Measurements from ENCODE around the gene TRMT112. TPM values are rescaled to one million over a fixed set of nuclear protein-coding genes. Genes with fewer than 3 reads are reported as not detected.

Gene TRMT112
- total RNA-seq, result 150 and 180 TPM in 2 replicates

DNA sequence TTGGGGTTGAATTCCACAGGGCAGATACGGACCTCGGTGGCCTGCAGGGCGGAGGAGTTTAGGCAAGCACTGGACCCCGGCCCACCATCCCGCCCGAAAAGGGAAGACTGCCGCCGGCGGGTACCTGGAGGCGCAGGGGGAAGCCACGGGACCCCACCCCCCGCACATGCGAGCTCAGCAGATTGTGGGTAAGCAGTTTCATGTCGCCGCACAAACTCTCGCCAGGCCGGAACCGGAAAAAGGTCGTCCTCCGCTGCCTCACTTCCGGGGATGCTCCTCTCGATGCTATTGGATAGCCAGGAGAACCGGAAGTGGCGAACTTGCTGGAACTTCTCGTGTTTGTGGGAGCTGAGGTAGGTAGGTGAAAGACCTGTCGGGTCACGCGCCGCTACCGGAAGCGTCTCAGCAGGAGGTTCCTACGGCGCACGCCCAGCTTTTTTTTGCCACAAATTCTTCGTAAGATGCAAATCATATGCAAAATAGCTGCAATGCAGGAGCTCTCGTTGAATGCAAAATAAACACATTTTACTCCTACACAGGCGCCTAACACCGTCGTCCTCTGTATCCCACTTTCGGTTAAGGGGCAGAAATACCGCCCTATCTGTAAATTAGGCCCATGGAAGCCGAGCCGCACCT, at the start of gene TRMT112:
TSS of gene TRMT112 (minus strand) at position 235 of the 636 bp plus-strand sequence. CDS start at position 202, 33 bp downstream.

GRCh38 chr11:64358907-64359711, 41.8 kb upstream of the TRMT112 start, which contains the start of gene RPS6KA4:
Gene RPS6KA4, plus strand, starts transcription at chr11:64359162. Its CDS starts 74 bp downstream, at chr11:64359236.

GRCh38 chr11:64339754-64340408, 22.5 kb upstream of the TRMT112 start, which contains the start of gene CCDC88B:
Gene CCDC88B, plus strand, starts transcription at chr11:64340204. Its CDS starts 63 bp downstream, at chr11:64340267.

DNA sequence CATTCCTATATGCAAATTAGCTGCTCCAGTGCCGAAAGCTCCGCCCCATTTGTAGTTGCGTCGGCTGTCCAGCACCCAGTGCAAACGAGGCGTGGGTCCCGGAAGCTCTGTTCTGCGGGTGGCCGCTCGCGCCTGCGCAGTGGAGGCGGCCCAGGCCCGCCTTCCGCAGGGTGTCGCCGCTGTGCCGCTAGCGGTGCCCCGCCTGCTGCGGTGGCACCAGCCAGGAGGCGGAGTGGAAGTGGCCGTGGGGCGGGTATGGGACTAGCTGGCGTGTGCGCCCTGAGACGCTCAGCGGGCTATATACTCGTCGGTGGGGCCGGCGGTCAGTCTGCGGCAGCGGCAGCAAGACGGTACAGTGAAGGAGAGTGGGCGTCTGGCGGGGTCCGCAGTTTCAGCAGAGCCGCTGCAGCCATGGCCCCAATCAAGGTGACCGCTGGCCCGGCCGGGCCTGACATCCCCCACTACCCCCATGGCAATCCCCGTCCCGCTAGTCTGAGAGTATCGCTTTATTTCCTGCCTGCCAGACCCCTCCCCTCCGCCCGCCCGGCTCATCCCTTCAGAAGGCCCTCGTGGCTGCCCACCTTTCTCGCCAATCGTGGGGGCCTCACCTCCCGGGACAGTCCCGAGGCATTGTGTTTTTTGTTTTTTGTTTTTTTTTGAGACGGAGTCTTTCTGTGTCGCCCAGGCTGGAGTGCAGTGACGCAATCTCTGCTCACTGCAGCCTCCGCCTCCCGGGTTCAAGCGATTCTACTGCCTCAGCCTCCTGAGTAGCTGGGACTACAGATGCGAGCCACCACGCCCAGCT, 804 bp upstream of the TRMT112 start, which contains the start of gene PRDX5:
TSS of gene PRDX5 (plus strand) at position 161 of the 805 bp plus-strand sequence. CDS start at position 256, 95 bp downstream.

DNA sequence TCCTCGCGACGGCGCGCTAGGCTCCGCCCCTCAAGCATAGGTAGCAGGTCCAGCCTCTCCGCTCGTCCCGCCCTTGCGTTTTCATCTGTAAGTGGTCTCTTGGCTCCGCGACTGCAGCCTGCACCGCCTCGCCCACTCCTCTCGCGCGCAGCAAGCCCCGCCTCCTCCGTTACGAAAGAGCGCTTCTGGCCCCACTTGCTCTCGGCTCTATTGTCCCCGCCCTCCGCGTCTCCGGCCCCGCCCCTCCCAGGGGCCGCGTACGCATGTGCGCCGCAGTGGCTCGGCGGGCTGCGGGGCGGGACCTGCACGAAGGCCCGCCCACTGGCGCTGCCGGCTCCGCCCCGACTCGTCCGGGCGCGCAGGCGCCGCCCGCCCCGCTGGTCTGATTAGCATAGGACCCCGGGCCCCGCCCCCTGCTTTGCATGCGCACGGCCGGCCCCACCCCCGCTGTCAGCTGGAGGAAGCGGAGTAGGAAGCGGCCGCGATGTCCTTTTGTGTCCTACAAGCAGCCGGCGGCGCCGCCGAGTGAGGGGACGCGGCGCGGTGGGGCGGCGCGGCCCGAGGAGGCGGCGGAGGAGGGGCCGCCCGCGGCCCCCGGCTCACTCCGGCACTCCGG, 12.2 kb downstream of the TRMT112 start, which contains the start of gene ESRRA:
TSS of gene ESRRA (plus strand) at position 450 of the 616 bp plus-strand sequence. CDS start 1,656 bp downstream, outside the sequence.

GRCh38 chr11:64299847-64300648, 17.3 kb downstream of the TRMT112 start, which contains the start of gene CATSPERZ:
Gene CATSPERZ, plus strand, starts transcription at chr11:64300358. Its CDS starts 53 bp downstream, at chr11:64300411.

DNA sequence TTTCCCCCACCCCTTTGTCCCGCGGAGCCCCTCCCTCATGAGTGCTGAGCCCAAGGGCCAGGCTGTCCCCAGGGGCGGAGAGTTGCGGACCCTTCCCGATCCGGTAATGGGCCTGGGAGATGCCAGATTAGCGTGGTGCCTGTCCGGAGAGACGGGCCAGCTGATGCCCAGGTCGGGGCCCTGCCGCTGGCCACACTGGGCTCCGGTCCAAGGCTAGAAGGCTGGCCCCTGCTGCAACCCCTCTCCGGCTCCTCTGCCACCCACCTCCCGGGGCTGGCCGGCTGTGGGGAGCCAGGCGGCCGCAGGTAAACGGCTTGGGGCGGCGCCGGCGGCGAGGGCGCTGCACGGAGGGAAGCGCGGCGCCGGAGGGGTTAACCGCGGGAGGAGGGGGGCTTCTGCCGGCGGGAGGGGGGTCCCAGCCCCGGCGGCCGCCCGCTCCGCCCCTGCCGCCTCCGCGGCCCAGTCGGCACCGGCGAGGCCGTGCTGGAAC, 26.1 kb downstream of the TRMT112 start, which contains the start of gene KCNK4:
TSS of gene KCNK4 (plus strand) at position 41 of the 490 bp plus-strand sequence. CDS start 1,717 bp downstream, outside the sequence.

GRCh38 chr11:64284962-64285884, 32.1 kb downstream of the TRMT112 start, which contains the start of gene GPR137:
Gene GPR137, plus strand, starts transcription at chr11:64285848. Its CDS starts 677 bp downstream, at chr11:64286525.

GRCh38 chr11:64284048-64284961, 33.1 kb downstream of the TRMT112 start, which contains the start of gene BAD:
Gene BAD, minus strand, starts transcription at chr11:64284665. Its CDS starts 297 bp downstream, at chr11:64284368.

Other genes with a start within 250 kb of the TRMT112 start
- gene MACROD1, start 151.4 kb downstream of the TRMT112 start, total RNA-seq, result 12.6 and 19.2 TPM in 2 replicates
- 111 and 134 TPM in 2 replicates for gene STIP1, start 131.4 kb downstream of the TRMT112 start, total RNA-seq
- gene FERMT3, start 110.8 kb downstream of the TRMT112 start, total RNA-seq, result 4.1 and 21.1 TPM in 2 replicates
- gene TRPT1, start 91.4 kb downstream of the TRMT112 start, total RNA-seq, result 26.2 and 30.4 TPM in 2 replicates
- 46.1 and 50.8 TPM in 2 replicates for gene NUDT22, start 91.3 kb downstream of the TRMT112 start, total RNA-seq
- 13.2 and 14.5 TPM in 2 replicates for gene DNAJC4, start 87.0 kb downstream of the TRMT112 start, total RNA-seq
- gene VEGFB, start 83.0 kb downstream of the TRMT112 start, total RNA-seq, result 54.3 and 83.2 TPM in 2 replicates
- gene FKBP2, start 76.5 kb downstream of the TRMT112 start, total RNA-seq, result 80.7 and 81.8 TPM in 2 replicates
- gene PPP1R14B, start 70.6 kb downstream of the TRMT112 start, total RNA-seq, result 144 and 186 TPM in 2 replicates
- gene PLCB3, start 66.0 kb downstream of the TRMT112 start, total RNA-seq, result 39.9 and 51.0 TPM in 2 replicates
- 52.2 and 56.6 TPM in 2 replicates for gene BAD, start 32.9 kb downstream of the TRMT112 start, total RNA-seq
- gene GPR137, start 31.7 kb downstream of the TRMT112 start, total RNA-seq, result 14.8 and 15.1 TPM in 2 replicates
- gene KCNK4, start 26.3 kb downstream of the TRMT112 start, total RNA-seq, result 0.13 and 0.20 TPM in 2 replicates
- not detected in 2 replicates for gene CATSPERZ, start 17.2 kb downstream of the TRMT112 start, total RNA-seq
- 26.0 and 31.1 TPM in 2 replicates for gene ESRRA, start 12.0 kb downstream of the TRMT112 start, total RNA-seq
- gene PRDX5, start 562 bp upstream of the TRMT112 start, total RNA-seq, result 148 and 174 TPM in 2 replicates
- 0.85 and 1.2 TPM in 2 replicates for gene CCDC88B, start 22.6 kb upstream of the TRMT112 start, total RNA-seq
- gene RPS6KA4, start 41.6 kb upstream of the TRMT112 start, total RNA-seq, result 37.9 and 52.5 TPM in 2 replicates
- not detected in 2 replicates for gene SLC22A11, start 238.4 kb upstream of the TRMT112 start, total RNA-seq